GM10847 (cell line): ENCODE data around the gene ARID1B.

Experiments
- POLR2A ChIP-seq: IDR thresholded peaks from 2 replicates; pipeline ENCODE4 v1.6.1; 2011; ENCODE audit not compliant: insufficient read length; ENCODE audit errors: extremely low read depth

The ARID1B gene

GRCh38 chr6:157239148-157239547 is 462.0 kb downstream of the ARID1B start:
- no peak for TF ChIP-seq POLR2A

DNA sequence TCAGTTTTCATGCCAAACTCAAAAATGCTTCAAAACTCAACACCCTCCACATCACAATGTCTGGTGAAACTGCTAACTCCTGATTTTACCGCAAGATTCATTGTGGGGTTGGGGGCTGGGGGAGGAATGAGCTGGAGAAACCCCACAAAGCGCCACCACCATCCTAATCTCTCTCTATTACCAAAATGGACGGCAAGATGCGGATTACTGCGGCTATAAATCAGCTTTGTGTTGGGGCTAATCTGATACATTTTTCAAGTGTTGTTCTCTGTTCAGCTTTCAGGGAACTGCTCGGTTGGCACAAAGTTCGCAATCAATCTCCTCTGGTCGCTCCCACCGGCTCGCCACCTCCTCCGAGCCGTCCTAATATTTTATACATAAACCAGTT is 462.5 kb downstream of the ARID1B start:
- no peak for TF ChIP-seq POLR2A

GRCh38 chr6:157240059-157240959 is 463.1 kb downstream of the ARID1B start:
- no peak for TF ChIP-seq POLR2A

DNA sequence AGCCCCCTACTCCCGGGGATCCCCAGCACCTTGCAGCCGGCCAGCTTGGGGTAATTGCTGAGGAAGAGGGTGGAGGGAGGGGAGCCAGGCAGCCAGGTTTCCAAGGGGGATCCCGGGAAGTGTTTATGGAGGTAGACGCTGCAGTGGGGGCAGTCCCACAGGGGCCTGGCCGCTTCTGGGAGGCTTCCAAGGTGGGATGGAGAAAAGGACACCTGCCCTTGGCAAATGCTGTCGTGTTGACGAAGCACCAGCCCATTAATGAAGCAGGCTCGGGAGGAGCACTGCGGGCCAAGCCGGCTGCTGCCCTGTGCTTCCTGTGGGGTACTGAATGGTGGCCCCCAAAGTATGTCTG is 463.8 kb downstream of the ARID1B start:
- no peak for TF ChIP-seq POLR2A

- no peak for TF ChIP-seq POLR2A
These were observed 465.6 kb downstream of the ARID1B start for GRCh38 chr6:157242791-157243190.

GRCh38 chr6:157244175-157244574 is 467.0 kb downstream of the ARID1B start:
- no peak for TF ChIP-seq POLR2A

DNA sequence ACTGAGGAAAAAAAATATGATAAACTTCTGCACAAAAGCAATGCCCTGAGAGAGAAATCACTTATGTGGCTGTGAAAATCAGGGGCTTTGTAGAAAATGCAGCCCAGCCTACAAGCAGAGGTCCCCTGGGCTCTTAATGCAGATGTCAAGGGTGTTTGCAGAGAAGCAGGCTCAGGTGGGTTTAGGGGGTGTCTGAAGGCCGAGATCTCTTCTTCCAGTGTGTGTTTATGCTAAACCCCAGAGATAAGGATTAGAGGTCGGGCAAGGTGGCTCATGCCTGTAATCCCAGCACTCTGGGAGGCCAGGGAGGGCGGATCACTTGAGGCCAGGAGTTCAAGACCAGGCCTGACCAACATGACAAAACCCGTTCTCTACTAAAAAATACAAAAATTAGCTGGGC is 467.6 kb downstream of the ARID1B start:
- no peak for TF ChIP-seq POLR2A

GRCh38 chr6:157245436-157245835 is 468.3 kb downstream of the ARID1B start:
- no peak for TF ChIP-seq POLR2A

DNA sequence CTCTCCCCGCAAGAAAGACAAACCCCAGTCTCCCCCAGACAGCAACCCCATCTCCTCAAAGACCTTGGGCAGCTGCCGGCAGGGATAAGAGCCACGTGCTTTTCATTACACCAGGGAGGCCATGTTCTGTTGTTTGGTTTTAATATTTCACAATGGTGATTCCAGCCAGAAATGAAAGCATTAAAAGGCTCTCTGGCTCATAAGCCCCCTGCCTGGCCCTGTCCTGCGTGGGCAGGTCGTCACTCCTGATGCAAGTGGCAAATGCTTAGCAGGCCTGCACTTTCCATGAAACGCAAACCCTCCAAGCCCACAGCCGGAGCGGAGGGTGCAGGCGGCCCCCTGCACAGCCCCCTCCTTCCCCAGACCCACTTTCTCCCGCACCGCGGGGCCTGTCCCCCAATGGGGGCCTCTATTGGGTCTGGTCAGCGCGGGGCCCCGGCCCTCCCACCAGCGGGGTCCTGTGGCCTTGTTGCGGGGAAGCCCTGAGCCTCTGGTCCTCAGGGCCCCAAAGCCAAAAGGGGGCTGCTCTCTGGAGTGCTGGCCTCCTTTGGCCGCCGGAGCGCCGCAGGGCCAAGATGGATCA is 469.0 kb downstream of the ARID1B start:
- no peak for TF ChIP-seq POLR2A

DNA sequence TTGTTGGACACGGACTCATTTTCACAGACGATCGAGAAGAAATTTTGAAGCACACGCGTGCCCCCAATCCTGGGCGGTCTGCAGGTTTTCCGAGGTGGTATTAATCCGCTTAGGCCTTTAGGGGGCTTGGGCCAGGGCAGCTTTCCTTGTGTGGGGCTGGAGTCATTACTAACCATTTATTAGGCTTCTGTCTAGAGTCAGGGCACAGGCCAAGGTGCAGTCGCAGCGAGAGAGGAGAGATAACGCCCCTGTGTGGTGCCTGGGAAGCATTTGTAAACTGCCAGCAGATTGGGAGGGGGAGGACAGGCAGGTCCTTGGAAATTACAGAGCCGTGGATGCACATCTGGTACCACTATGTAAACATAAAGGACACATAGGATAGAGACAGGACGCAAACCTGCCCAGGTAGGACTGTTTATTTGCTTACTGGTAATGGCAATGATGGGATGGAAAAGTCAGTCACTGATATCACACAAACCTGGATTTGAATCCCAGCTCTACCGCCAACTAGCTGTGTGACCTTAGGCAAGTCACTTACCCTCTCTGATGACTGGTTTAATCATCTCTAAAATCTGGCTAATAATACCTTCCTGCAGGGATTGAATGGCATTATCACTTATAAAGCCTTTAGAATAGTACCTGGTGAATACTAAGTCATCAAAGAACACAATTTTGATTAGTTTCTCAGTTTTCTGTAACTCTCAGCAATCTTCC is 469.8 kb downstream of the ARID1B start:
- no peak for TF ChIP-seq POLR2A

DNA sequence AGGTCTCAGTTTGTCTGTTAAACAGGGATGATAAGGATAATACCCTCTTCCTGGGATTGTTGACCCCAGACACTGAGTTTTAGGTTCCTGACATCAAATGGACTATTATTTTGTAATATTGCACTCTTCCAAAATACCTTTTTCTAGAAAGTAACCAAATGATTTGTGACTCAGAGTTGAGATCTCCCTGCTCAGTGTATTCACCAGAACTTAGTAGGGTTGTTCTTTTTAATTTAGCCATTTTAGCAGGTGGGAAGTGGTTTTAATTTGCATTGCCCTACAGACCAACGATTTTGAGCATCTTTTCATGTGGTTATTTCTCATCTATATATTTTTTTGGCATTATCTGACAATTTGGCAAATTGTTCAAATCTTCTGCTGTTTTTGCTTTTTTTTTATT is 471.1 kb downstream of the ARID1B start:
- TF ChIP-seq POLR2A, result no peak

DNA sequence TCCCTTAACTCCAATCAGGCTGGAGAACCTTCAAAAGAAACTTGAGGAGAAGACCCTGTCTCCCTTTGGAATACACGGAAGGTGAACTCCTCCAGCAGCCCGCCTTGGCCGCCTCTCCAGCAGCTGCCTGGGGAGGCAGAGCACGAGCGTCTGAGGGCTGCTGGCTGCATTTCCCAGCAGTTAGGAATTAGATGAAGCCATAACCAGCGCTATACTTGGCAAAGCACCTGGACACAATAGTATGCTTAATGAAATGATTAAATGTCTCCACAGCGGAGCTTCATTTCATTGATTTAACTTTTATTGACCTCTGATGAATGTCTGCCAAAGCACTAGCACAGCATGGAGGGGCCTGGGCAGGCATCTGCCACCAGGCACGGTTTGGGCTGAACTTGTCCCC is 472.6 kb downstream of the ARID1B start:
- TF ChIP-seq POLR2A, result no peak

DNA sequence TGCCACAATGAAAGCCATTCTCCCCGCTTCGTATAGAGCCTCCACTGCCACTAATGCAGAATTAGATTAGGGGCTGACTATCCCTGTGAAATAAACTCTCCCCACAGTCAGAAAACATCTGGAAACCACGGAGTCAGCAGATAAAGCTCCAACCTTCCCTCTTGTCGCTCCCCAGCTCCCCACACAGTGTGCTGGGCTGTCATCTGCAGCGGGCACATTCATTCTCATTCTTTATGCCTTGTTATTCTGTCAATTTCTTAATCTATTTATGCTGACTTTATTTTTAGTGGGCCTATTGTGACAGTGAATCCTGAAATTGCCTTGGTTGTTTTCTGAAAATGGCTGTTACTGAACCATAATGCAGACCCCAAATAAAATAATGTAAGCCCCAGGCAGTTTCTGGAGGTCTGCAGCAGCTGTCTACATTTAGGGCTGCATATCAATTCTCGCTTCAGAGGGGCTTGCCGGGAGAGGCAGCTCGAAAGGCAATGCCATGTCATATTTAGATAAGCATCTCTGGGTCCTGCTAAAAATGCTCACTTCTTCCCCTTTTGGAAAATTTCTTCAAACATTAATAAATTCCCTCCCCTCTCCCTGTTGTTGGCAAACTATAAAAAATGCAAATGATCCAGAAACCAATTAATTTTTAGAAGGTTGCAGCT is 474.5 kb downstream of the ARID1B start:
- TF ChIP-seq POLR2A, result no peak

- TF ChIP-seq POLR2A, result no peak
These were observed 475.8 kb downstream of the ARID1B start for GRCh38 chr6:157253017-157253416.

GRCh38 chr6:157253699-157254098 is 476.5 kb downstream of the ARID1B start:
- no peak for TF ChIP-seq POLR2A

DNA sequence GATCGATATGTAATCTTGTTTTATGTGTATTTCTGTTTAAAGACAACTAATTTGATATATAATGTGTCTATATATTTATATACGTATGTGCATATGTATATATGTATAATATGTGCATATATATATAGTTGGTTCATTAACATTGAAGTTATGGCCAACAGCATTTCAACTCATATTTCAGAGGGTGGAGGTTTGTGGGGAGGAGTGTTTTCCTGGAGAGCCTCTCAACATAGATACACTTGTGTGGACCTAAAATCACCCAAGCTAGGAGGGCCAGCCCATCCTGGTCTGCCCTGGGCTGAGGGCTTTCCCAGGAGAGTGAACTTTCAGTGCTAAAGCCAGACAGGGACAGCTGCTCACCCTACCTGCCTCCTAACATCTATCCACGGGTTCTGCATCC is 477.4 kb downstream of the ARID1B start:
- TF ChIP-seq POLR2A, result no peak
